GM12874 (cell line): Measurements from ENCODE around the gene GRIK2.

ENCODE experiments used
- CTCF ChIP-seq: IDR thresholded peaks from 2 replicates; pipeline ENCODE4 v1.5.1; 2011; ENCODE audit warnings: low read depth, mild to moderate bottlenecking, control low read depth, low read length, moderate library complexity; ENCODE audit not compliant: insufficient read depth

The GRIK2 gene

GRCh38 chr6:101486726-101487125, 93.2 kb downstream of the GRIK2 start:
- no peak for TF ChIP-seq CTCF

GRCh38 chr6:101489456-101489855, 95.9 kb downstream of the GRIK2 start:
- TF ChIP-seq CTCF = no peak

- no peak for TF ChIP-seq CTCF
Observed at GRCh38 chr6:101490857-101491256, 97.3 kb downstream of the GRIK2 start.

GRCh38 chr6:101502818-101503217, 109.3 kb downstream of the GRIK2 start:
- no peak for TF ChIP-seq CTCF

GRCh38 chr6:101509536-101509935, 116.0 kb downstream of the GRIK2 start:
- no peak for TF ChIP-seq CTCF

- no peak for TF ChIP-seq CTCF
Observed at GRCh38 chr6:101513181-101513580, 119.7 kb downstream of the GRIK2 start.

GRCh38 chr6:101516578-101516977, 123.1 kb downstream of the GRIK2 start:
- no peak for TF ChIP-seq CTCF

GRCh38 chr6:101517632-101518031, 124.1 kb downstream of the GRIK2 start:
- no peak for TF ChIP-seq CTCF
